OCI-LY7 (cell line): Measurements from ENCODE around the gene KDM1B.

Experiments used
- CTCF ChIP-seq: fragments of 200-600 bp; sonication (generic); conservative IDR thresholded peaks from 2 replicates; pipeline ENCODE4 v1.5.1; 2014; ENCODE audit warnings: mild to moderate bottlenecking, antibody characterized with exemption, low read length, moderate library complexity, mixed read lengths
- EZH2phosphoT487 ChIP-seq: fragments of 200-600 bp; sonication (generic); IDR thresholded peaks from 2 replicates; pipeline ENCODE4 v1.6.1; 2018; ENCODE audit warnings: low read depth, borderline replicate concordance, mild to moderate bottlenecking, mixed run types, antibody characterized with exemption, low read length, moderate library complexity, mixed read lengths

GRCh38 chr6:18246205-18246604 is 91.0 kb downstream of the KDM1B start:
- TF ChIP-seq CTCF: no peak
- no peak for TF ChIP-seq EZH2phosphoT487
